T-helper 22 cell (primary cell): Measurements from ENCODE around the gene GET3.
A peak's percentile ranks its signal among the peaks of the same experiment; 100 is the strongest.
"Not testable (repeated sequence)": the region's sequence is repeated elsewhere in the genome, so short reads cannot be mapped to it uniquely, and the experiment has no call there.

Source experiments
- DNase-seq: peaks from one replicate; pipeline ENCODE4 v3.0.0-alpha.2; 2020; ENCODE audit warnings: low read depth

GET3 gene

GRCh38 chr19:12736995-12737834, at the start of gene GET3:
Gene GET3, plus strand, starts transcription at chr19:12737497. Its CDS starts 9 bp downstream, at chr19:12737506.
- DNase-seq: peak; percentile 68

DNA sequence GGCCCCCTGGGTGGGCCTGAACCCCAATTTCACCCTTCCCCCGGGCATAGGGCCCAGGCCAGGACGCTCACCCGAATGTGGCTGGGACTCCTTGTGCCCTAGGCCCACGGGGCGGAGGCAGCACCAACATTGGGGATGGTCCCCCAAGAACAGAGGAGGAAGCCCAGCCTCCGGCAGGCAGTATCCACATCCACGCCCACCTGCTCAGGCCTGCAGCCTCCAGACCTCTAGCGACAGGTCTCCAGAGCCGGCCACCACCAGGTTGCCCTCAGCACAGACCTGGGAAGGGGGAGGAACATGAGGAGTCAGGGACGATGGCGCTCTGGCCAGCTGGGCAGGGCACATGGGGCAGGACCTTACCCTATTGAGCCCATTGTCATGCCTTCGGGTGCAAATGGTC, 48.3 kb upstream of the GET3 start:
- no peak for DNase-seq

GRCh38 chr19:12689581-12690216, 47.6 kb upstream of the GET3 start:
- no peak for DNase-seq

GRCh38 chr19:12692960-12693359, 44.3 kb upstream of the GET3 start:
- DNase-seq: no peak

DNA sequence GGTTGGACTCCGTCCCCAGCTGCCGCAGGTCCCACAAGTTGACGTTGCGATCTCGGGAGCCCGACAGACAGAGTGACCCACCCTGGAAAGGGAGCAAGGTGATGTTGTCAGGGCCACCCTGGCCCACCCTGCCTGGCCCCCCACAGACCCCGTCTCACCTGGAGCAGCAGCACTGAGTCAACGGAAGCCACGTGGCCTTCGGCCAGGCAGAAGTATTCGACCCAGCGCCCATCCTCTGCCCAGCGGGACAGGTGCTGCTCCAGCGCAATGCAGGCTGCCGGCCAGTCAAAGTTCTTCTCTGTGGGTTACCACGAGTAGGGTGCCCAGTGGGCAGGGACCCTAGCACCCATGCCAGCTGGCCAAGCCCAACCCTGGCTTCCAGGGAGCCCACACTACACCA, 42.7 kb upstream of the GET3 start:
- DNase-seq: no peak

DNA sequence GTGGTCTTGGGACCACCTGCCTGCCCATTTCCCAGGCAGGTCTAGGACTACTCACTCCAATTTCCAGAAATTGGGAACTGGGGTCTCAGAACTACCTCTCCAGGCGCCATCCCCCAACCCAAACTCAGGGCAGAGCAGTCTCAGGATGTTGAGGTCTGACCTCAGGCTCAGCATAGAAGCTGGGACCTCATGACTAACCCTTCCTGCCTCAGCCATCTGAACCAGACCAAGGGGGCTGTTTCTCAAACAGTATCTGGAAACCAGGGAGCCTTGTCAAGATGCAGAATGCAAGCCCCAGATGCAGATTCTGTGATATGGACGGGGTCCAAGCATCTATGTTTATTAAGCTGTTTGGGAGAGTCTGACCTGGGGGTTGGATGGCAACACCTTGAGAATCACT, 42.2 kb upstream of the GET3 start:
- DNase-seq: no peak

DNA sequence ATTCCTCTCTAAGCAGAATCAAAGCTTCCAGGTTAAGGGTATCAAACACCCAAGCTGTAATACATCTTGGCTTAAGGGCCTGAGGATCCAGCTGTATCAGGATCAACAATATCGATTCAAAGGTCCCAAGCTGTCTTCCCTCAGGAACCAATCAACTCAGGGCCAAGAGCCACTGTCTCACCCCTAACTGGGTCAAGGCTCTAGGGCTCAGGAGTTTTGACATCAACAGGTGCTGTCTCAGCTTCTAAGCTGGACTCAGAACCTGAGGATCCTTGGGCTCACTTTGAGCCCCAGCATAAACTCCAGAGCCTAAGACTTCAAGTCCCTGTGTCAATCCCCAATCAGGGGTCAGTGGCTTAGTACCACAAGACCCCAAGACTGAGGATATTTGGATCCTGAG, 41.8 kb upstream of the GET3 start:
- no peak for DNase-seq

DNA sequence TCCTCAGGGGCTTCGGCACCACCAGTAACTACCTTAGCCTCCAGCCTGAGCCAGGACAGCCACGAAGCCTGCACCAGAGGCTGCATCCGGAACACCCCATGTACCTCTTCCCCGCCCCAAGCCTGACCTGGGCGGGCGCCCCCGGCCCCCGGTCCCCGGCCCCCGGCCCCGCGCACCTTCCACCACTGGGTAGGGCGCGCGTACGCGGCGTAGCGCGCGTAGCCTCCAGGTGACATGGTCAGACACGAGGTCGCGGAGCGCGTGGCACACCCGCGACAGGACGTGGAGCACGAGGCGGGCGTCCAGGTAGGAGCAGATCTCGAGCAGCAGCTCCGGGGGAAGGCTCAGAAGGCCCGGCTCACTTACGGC, 41.3 kb upstream of the GET3 start:
- no peak for DNase-seq

DNA sequence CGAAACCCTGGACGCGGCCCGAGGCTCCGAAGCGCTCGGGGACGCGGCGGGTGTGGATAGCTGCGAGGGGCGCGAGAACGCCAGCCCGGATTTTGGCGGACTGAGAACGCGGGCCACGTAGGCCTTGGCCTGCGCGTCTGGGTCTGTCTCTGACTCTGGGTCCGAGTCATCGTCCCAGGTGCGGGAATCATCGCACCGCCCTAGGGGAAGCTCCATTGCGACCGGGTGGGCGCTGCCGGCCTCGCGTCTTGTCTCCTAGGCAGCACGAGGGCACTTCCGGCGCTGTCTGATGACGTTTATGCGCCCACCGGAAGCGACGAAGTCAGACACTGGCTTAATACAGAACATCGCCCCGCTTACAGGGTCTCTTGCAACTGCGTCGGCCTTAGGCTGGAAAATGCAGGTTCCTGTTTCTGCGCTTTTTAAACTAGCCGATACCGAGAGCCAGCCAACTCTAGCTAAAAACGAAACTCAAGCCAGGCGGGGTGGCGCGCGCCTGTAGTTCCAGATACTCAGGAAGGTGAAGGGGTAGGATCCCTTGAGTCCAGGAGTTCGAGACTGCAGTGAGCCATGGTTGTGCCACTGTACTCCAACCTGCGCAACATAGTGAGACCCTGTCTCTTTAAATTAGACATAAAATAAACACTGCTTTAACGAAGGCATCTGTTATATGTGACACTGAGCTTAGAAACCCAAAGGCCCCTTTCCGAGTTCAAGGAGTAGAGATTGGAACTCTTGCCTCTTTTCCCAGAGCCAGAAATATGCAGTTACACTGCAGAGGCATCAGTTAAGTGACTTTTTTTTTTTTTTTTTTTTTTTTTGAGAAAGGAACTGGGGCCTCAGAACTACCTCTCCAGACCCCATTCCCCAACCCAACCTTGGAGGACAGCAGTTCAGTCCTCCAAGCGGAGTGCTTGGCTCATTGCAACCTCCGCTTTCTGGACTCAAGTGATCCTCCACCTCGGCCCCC, 40.6 kb upstream of the GET3 start, which contains the start of gene FBXW9:
TSS of gene FBXW9 (minus strand) at position 266 of the 970 bp plus-strand sequence. CDS start at position 216, 50 bp downstream.
- peak; percentile 91 for DNase-seq

- not testable (repeated sequence) for DNase-seq
These were observed 39.9 kb upstream of the GET3 start for GRCh38 chr19:12697425-12697824.

- no peak for DNase-seq
These were observed 39.2 kb upstream of the GET3 start for GRCh38 chr19:12698138-12698537.

- DNase-seq: no peak
These were observed 35.6 kb upstream of the GET3 start for GRCh38 chr19:12701596-12702282.

- no peak for DNase-seq
These were observed 34.3 kb upstream of the GET3 start for GRCh38 chr19:12703046-12703445.

GRCh38 chr19:12705169-12705568, 32.1 kb upstream of the GET3 start:
- DNase-seq: no peak

DNA sequence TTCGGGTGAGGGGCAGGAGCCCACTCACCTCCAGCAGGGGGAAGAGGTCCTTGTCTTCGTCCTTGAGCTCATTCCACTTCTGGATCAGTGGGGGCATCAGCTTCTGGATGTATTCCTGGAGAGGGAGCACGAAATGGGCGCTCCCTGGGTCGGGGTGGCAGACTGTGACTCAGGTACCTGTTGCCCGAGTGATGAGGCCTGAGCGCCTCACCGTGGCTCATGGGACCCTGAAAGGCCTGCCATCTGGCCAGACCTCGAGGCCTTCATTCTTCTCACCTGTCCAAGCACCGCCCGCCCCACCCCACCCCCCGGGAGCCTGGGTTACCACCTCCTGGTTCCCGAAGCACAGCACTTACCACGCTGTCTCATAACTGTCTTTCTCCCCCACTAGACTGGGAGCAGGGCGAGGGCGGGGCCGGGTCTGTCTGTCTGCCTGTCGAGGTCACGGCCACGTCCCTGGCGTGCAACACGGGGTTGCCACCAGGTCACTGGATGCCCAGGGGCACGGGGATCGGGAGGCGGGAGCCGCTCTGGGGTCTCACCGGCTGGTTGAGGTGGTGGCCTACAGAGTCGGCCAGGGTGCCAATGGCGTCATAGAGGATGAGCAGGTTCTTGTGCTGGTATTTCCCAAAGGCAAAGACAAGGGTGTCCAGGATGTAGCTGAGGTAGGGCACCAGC, 31.5 kb upstream of the GET3 start:
- DNase-seq: no peak

DNA sequence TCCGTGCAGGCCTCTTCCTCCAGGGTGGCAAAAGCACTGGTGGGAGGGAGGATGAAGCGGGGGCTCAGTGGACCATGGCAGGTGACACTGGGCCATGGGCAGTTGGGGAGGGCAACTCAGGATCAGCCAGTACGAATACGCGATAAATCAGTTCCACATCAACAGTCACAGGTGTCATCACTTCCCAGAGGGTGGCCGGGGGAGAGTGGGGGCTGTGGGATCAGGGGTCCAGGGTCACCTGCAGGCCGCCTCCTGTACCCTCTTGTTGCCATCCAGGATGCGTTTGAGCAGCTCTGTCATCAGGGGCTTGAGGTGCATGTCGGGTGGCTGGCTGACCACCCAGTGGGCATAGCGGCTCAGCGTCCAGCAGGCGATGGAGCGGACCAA, 31.0 kb upstream of the GET3 start:
- no peak for DNase-seq

DNA sequence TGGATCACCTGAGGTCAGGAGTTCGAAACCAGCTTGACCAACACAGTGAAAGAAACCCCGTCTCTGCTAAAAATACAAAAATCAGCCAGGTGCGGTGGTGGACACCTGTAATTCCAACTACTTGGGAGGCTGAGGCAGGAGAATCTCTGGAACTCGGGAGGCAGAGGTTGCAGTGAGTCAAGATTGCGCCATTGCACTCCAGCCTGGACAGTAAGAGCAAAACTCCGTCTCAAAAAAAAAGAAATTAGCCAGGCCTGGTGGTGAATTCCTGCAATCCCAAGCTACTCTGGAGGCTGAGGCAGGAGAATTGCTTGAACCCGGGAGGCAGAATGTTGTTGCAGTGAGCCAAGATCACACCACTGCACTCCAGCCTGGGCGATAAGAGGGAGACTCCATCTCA, 28.7 kb upstream of the GET3 start:
- no peak for DNase-seq

GRCh38 chr19:12711187-12711586, 26.1 kb upstream of the GET3 start:
- DNase-seq: no peak

DNA sequence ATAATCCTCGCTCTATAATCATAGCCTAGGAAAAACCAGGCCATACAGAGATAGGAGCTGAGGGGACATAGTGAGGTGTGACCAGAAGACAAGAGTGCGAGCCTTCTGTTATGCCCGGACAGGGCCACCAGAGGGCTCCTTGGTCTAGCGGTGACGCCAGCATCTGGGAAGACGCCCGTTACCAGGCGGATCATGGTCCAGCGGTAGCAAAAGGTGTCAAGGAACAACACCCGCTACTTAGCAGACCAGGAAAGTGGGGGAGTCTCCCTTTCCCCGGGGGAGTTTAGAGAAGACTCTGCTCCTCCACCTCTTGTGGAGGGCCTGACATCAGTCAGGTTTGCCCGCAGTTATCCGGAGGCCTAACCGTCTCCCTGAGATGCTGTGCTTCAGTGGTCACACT, 25.2 kb upstream of the GET3 start:
- not testable (repeated sequence) for DNase-seq

GRCh38 chr19:12713304-12713703, 24.0 kb upstream of the GET3 start:
- not testable (repeated sequence) for DNase-seq

GRCh38 chr19:12715102-12715501, 22.2 kb upstream of the GET3 start:
- DNase-seq: no peak
